Subcutaneous adipose tissue (tissue), 4 donors: ENCODE data around the gene TAGLN. TPM values are rescaled to one million over a fixed set of nuclear protein-coding genes. Genes with fewer than 3 reads are reported as not detected.

Experiments
- total RNA-seq, 4 donors: library from RNA; depleted of rRNA; stranded (reverse); fragments of >200 nt; gene quantifications; one replicate each; pipeline ENCODE4 v1.1.0, GENCODE V29; 2016
- TF ChIP-seq, protein P1 (sequence below): fragments of 450-650 bp; IDR thresholded peaks from one replicate; pipeline ENCODE4 v1.5.1; 2016; ENCODE audit warnings: low read depth, mild to moderate bottlenecking, control low read depth, antibody characterized with exemption, moderate library complexity

The TAGLN gene
- total RNA-seq, 4 donors from 2014 or later, result 240 to 872 (median 614) TPM

DNA sequence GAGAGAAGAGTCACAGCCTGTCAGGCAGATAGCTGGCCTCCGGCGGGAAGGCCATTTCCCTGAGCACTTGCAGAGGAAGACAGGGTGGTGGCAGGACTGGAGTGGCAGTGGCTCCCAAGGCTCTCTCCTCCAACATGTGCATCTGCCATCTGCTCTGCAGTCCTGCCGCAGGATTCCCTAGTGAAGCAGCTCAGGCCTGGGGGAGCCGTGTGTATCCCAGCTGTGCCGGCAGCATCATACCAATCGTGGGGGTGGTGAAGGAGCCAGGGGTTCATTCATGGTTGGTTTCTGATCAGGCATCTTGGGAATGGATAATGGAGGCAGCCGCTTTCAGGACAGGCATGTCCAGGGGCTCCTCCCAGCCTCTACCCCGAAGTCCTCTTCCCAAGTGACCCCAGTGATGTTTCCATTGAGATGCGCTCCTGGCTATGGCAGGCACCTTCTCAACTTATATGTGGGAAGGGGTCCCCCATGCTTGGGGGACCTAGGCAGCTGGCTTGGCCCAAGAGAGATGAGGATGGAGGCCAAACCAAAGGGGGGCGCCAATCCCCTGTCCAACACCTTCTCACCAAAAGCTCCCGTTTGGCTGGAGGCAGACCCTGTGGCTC lies 6.1 kb downstream of the TAGLN start:
- TF ChIP-seq, protein P1, sequence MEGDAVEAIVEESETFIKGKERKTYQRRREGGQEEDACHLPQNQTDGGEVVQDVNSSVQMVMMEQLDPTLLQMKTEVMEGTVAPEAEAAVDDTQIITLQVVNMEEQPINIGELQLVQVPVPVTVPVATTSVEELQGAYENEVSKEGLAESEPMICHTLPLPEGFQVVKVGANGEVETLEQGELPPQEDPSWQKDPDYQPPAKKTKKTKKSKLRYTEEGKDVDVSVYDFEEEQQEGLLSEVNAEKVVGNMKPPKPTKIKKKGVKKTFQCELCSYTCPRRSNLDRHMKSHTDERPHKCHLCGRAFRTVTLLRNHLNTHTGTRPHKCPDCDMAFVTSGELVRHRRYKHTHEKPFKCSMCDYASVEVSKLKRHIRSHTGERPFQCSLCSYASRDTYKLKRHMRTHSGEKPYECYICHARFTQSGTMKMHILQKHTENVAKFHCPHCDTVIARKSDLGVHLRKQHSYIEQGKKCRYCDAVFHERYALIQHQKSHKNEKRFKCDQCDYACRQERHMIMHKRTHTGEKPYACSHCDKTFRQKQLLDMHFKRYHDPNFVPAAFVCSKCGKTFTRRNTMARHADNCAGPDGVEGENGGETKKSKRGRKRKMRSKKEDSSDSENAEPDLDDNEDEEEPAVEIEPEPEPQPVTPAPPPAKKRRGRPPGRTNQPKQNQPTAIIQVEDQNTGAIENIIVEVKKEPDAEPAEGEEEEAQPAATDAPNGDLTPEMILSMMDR, result no peak

DNA sequence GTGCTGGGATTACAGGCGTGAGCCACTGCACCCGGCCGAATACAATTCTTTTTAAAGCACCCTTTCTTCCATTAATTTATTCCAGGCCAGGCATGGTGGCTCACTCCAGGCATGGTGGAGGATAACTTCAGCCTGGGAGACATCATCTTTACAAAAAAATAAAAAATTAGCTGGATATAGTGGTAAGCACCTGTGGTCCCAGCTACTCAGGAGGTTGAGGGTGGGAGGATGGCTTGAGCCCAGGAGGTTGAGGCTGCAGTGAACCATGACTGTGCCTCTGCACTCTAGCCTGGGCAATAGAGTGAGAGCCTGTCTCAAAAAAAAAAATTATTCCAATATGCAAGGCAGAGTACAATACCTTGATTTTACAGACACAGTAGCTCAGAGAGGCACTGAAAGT lies 11.4 kb downstream of the TAGLN start:
- TF ChIP-seq, protein P1, result no peak

- TF ChIP-seq, protein P1, result no peak
These were observed 13.7 kb downstream of the TAGLN start for GRCh38 chr11:117212697-117213355.

DNA sequence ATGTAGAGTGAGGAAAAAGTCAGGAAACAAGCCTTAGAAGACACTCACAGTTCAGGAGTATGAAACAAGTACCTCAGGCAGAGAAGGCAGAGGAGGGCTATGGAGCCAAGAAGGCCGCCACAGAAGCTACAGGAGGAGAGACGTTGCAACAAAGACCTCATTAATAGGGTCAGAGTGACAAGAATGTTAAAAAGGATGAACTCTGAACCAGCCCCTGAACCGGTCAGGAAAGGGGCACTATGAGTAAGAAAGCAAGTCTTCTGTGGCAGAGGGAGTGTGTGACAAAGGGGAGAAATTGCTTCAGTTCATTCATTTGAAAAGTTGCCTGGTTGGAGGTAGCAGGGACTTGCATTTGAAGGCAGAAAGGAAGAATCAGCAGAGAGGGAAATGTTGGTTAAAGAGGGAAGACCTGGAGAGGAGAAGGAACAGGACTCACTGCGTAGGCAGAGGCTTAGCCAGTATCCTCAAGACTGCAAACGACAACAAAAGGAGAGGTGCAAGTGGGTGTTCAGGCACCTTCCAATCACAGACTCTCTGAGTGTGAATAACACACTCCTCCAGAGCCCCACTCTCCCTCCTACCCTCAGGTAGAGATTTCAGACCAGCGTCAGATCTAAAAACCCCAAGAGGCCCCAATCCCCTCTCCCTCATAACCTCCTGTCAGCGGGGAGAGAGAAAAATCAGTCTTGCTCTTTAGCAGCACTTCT lies 15.4 kb downstream of the TAGLN start:
- TF ChIP-seq, protein P1, result no peak

DNA sequence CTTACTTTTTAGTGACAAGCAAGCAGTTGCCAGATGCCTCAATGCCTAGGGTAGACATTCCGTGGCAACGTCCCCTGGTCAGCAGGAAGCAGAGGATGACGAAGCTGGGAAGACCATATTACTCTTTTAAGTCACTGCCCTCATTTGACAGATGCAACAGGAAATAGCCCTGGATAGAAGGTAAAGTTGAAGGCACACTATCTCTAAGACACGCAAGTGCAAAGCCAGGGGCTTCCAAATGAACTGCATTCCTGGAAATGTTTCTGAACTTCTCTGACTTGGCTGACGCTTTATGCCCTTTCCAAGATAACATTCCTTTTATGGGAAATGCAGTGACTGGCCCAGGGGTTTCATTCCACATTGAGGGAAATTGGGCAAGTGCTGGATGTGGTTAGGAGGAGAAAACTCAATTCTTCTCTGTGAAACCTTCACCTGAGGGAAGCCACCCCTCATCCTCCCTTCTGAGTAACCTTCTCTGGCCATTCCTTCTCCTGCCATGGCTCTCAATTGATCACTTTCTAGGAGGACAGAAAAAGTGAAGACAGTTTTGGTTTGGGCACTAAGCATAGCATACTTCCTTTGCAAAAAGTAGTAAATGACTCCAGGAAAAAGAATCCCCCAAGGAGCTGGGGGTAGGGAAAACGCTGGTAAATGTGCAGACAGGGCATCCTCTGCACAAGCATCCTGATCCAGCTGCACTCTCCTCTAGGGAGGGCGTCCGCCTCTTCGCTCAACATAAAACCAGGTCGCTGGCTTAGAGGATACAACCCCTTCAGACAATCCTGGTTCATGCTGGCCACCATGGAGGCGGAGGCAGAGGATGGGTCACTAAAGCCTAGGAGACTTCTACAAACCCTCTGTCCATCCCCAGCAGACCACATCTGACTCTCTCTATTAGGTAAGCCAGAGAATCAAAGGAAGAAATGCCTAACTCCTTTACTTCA lies 18.2 kb downstream of the TAGLN start:
- TF ChIP-seq, protein P1, result no peak

- TF ChIP-seq, protein P1, result no peak
These were observed 19.2 kb downstream of the TAGLN start for GRCh38 chr11:117218133-117218915.
